COR-L47 (cell line): ENCODE data around the gene KIAA1217.
"Not testable (repeated sequence)": the region's sequence is repeated elsewhere in the genome, so short reads cannot be mapped to it uniquely, and the experiment has no call there.

Experiments used
- DNase-seq: peaks from one replicate; lab custom pipeline; 2025; lab: John Stamatoyannopoulos, UW

Gene KIAA1217

GRCh38 chr10:24288581-24288980 lies 79.6 kb downstream of the KIAA1217 start:
- no peak for DNase-seq

GRCh38 chr10:24289235-24289634 lies 80.3 kb downstream of the KIAA1217 start:
- DNase-seq, result no peak

- no peak for DNase-seq
Measured at GRCh38 chr10:24292304-24293293, 83.7 kb downstream of the KIAA1217 start.

- DNase-seq, result no peak
Measured at GRCh38 chr10:24299578-24300260, 90.8 kb downstream of the KIAA1217 start.

DNA sequence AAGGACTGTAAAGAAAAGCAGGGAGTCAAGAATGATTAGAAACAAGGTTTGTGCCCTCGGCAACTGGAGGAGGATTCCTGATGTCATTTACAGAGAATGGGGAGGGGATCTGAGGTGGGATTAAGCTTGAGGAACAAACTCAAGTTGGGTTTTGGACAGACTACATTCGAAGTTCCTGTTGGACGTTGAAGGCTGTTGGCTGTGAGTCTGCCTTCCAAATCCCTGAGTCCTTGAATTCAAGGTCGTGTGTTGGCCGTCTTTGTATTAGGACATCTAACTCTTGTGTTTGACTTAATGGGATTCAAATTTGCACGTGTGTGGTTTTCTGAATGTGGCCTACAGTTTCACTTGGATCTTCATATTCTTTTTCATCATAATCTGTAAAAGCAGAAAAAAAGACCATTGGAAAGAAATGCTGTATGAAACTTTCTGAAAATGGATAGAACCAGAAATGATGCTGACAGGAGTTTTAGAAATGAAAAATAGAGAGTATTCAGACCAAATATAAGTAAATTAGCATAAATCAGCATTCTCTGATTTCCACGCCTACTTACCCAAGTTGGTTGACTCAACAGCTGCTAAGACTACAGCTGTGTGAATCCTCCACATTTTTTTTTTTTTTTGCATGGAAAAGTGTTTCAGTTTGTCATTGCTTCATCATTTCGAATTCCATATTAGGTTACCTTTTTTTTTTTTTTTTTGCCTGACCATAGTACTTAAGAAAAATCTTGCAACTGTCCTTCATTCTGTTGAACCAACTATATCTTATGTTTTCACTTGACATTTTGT lies 94.8 kb downstream of the KIAA1217 start:
- DNase-seq, result no peak

DNA sequence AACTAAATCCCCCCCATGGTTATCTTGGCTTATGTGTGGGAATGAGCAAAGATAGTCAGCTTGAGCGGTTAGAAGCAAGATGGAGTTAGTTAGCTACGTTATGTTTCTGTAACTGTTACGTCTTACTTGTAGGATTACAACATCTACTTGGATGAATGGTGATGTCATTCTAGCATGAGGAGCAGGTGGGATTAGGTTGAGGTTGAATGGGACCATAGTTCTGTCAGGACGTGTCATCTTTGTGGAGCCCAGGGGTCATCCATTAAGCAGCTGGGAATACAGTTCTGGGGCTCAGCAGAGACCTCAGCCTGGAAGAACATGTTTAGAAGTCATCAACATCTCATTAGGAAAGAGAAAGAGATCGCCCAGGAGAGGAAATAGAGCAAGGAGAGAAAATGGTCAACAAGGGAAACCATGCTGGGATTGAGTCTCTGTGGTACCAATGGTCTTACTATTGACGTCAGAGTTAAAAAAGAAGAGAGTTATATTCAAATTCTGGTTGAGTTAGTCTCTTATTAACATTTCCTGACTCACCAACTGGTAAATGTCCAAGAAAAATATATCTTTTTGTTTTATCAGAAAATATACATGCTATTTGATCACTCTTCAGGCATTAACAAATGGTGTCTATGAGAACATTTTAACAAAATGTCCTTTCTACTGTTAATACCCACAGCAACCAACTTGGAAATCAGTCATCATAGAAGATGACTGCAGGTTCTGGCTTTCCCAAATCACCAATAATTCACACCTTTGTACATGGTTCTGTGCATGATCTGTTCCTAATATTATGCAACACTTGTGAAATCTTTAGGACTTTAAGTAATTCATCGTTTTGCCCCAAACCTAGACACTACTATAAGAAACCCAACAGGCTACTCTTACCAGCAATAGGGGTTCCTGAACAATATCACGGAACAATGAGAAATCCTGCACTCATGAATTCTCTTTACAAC lies 96.9 kb downstream of the KIAA1217 start:
- DNase-seq, result no peak

DNA sequence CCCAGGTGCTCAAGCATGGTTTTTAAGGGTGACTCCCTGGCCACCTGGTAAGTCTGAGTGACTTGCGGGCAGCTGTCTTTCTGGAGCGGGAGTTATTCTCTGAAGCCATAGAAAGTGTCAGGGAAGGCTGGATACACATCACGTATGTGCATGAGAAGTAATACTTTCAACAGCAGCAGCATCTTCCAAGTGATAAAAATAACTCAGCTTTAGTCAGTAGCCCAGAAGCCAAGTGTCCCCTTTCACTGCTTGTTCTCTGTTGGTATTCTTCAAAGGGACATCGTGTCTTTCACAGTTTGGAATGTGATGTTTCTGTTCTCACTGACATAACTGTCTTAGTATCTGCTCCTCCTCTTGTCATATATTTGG lies 97.6 kb downstream of the KIAA1217 start:
- no peak for DNase-seq

DNA sequence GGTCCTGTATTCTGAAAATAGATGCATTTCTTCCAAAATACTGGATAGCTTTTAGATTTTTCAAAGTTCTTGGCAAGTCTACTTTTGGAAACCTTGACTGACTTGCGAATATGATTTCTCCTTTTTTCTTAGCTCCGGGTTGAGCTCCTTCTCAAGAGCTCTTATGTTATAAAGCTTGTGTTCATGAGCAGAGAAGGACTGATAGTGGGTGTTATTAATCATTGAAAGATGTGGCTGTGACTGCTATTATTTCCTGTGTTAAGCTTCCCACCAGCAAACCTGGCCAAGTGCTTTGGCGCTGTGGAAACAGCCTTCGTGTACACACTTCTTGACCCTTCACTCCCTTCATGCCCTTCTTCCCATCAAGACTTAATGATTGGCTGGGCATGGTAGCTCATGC lies 98.2 kb downstream of the KIAA1217 start:
- no peak for DNase-seq

DNA sequence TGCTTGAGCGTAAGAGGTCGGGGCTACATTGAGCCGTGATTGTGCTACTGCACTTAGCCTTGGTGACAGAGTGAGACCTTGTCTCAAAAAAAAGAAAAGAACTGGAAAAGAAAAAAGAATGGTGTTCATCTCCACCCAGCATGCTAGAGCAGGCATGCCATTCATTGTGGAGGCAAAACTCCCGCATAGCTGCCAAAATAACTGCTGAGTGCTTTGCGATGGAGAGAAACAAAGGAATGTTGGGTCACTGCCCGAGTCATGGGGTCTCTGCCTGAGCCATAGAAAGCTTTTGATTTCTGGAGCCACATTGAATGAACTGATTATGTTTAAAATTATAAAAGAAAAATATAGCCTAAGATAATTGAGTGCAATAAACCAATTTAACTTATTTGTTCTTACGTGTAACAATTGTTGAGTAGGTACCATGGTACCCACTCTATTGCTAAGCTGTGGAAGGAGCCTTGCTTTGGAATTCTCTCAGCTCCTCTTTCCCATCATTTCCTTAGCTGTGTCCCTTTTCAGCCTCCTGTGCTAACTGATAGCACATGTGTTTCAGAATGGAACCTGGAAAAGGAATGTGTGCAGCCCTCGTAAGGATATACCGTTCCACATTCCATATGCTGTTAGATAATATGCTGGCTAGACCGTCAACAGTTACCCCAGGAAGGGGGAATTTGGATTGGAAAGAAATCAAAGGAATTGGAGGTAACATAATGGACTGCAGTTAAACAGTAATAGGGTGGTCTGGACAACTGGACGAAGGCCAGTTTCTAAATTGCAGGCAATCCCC lies 99.0 kb downstream of the KIAA1217 start:
- no peak for DNase-seq

DNA sequence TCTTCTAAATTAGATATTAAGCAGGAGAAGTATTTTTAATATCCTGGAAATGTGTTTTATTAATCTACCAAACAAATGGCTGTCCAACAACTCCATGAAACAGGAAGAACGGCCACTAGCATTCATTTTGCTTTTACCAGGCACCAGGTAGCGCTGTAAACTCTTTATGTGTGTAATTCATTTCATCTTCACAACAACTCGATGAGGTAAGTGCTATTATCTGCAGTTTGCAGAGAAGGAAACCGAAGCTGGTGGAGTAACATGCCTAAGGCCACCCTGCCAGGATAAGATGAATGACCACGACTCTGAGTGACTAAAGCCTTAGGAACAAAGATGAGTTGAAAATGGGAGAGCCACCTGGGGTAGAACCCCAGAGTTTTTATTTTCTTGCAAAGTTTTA lies 101.2 kb downstream of the KIAA1217 start:
- DNase-seq, result no peak

GRCh38 chr10:24311888-24312287 lies 103.0 kb downstream of the KIAA1217 start:
- DNase-seq, result no peak

DNA sequence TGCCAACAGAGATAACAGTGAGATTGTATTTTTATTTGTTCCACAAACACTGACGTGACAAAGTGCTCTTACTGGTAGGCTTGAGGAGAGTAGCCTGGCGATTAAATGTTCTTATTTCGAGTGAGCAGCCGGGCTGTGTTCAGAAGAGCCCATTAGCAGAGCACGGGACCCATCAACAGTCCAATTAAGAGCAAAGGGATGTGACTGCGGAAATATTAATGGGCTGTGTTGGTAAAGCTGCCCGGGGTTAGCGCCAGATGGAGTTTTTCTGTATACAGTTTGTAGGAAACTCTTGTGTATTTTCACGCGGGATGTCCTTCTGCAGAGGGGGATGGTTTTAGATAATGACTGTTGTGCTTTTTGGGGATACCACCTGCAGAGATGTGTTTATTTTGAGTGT lies 104.3 kb downstream of the KIAA1217 start:
- no peak for DNase-seq

- no peak for DNase-seq
Measured at GRCh38 chr10:24315211-24315610, 106.3 kb downstream of the KIAA1217 start.

DNA sequence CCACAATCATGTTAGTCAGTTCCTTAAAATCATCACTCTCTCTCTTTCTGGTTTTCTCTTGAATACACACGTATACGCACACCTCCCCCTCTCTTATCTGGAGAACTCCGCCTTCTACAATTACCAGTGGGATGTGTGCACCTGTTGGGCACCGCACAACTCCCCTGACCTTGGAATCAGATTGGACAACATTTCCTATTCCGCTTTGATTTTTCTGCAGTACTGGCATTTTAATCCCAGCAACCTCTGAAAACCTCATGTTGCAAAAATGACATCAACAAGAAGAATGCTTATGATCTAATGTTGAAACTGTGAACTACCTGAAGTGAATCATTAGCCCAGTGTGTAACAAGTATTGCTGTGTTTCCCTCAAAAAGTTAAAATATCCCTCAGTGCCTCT lies 109.6 kb downstream of the KIAA1217 start:
- DNase-seq, result no peak

DNA sequence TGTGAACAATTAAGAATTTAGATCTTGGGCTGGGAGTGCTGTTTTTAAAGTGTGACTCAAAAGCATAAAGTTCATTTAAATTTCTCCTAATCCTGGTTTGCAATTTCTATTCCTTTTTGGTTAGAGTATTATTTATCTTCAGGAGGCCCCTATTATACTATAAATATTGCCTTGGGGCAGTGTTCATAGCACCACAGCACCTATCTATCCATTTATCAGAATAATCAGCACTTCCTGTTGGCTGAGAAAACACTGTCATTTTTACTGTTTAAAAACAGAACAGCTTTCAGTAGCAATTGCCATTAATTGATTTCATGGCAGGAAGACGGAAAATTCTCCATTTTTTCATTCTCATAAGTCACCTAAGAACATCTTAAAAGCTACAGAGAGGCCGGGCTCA lies 111.4 kb downstream of the KIAA1217 start:
- DNase-seq, result no peak

GRCh38 chr10:24324651-24325050 lies 115.7 kb downstream of the KIAA1217 start:
- DNase-seq, result no peak

DNA sequence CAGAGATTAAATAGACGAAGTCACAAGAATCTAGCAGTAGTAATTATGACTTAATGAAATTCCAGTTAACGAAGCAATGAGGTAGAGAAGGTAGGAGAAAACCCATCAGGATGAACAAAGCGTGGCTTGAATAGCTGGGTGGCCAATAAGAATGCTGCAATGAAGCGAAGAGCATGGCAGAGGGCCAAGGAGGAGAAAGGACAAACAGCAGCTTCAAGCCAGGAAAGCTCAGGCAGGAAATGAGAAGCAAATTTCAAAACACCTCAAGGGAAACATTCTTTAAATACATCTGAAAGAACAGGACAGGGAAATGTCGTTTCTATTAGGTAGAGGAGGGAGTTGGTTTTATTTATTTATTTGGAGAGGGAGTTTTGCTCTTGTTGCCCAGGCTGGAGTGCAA lies 122.5 kb downstream of the KIAA1217 start:
- no peak for DNase-seq

DNA sequence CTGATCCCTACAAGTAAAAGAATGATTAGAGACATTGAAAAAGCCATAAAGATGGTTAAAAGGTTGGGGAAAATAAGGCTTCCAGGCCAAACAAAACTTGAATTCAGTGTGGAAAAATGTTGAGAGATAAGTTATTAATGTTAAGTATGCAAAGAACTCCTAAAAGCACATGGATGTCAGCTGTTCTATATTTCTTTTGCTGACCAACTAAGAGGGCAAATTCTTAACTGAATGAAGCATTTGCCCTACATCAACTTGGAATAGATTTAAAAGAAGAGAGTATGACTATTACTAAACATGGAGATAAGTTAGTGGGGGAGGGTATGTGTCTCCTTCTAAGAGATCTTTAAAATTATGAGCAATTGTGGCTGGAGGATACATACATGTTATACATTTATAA lies 124.8 kb downstream of the KIAA1217 start:
- DNase-seq, result no peak

- DNase-seq, result no peak
Measured at GRCh38 chr10:24334279-24334939, 125.5 kb downstream of the KIAA1217 start.

GRCh38 chr10:24337723-24338122 lies 128.8 kb downstream of the KIAA1217 start:
- DNase-seq, result not testable (repeated sequence)
